HTR-8/SVneo (cell line): Measurements from ENCODE around the gene ZNF101.

Experiments
- DNase-seq: peaks from one replicate; pipeline ENCODE4 v3.0.0; 2011; ENCODE audit warnings: low spot score, mixed read lengths; ENCODE audit not compliant: insufficient read length
- FAIRE-seq: peaks from 2 replicates; lab custom pipeline; 2011; peaks lifted over from hg19 to GRCh38; lab: Jason Lieb, UNC

ZNF101 gene

GRCh38 chr19:19637523-19638251 is 31.0 kb upstream of the ZNF101 start:
- FAIRE-seq (no peak), DNase-seq (no peak)

DNA sequence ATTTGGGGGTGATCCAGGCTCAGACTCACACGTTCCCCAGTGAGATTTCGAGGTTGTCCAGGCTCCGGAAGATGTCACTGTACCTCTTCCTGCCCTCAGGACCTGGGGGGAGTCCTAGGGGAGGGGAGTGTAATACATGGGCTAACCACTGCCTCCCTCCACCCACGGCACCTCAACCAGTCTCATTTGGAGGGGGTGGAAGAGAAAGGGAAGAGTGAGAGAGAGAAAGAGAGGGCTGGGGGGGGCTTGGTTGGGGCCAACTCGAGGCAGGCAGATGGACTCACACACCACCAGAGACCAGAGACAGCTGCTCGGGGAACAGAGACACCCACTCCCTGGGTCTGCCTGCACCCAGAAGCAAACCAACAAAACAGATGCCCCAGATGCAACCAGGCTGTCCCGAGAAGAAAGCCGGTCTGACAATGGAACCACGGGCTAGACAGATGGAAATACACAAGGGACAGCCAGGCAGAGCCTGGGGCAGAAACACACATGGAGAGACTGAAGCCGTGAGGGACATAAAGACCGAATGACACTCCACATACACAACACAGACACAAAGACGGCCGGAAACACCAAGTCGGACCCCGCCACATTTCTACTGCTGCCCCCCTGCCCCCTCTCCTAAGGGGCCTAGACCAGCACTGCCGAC is 26.0 kb upstream of the ZNF101 start:
- DNase-seq (no peak), FAIRE-seq (no peak)

DNA sequence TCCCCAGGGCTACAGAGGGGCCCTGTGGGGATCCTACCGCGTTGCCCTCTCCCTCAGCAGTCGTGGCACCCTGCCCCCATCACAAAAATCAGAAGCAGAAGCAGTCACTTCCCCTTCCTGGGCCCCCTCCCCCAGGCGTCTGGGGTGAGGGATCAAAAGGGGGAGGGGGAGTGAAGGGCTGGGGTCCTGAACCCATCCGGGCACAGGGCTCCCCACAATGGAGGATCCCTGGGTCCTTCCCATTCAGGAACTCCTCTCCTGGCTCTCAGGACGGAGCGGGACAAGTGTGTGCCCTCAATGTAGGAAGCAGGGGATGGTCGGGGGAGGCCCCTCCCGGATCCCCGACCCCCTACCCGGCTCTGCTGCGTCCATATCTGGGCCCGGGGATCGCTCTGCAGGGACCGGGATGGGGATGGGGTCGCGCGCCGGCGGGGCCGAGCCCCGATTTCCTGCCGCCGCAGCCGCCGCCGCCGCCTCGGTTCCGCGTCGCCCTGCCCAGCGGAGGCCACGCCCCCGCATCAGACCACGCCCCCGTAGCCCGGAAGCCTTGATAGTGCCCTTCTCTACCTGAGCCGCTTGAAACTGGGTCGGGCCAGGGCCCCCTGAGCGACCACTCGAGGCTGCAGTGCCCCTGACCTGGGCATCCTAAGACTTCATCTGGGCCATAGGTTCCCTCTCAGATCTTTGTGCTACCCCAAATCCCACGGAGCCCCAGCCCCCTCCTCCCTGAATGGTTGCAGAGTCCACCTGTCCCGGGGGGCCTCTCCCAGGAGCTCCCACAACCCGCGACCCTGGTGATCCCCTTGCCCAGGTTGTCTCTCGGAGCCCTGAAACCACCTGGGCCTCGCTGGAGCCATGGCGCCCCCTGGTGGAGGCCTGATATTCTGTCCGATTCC is 25.2 kb upstream of the ZNF101 start, which contains the start of gene GMIP:
Gene GMIP (minus strand): TSS at position 500 of the 896 bp plus-strand sequence. CDS start 128 bp downstream, at position 372.
- FAIRE-seq (peak; percentile 88), DNase-seq (peak; percentile 84)

GRCh38 chr19:19644054-19644388 is 24.6 kb upstream of the ZNF101 start:
- FAIRE-seq (no peak), DNase-seq (no peak)

DNA sequence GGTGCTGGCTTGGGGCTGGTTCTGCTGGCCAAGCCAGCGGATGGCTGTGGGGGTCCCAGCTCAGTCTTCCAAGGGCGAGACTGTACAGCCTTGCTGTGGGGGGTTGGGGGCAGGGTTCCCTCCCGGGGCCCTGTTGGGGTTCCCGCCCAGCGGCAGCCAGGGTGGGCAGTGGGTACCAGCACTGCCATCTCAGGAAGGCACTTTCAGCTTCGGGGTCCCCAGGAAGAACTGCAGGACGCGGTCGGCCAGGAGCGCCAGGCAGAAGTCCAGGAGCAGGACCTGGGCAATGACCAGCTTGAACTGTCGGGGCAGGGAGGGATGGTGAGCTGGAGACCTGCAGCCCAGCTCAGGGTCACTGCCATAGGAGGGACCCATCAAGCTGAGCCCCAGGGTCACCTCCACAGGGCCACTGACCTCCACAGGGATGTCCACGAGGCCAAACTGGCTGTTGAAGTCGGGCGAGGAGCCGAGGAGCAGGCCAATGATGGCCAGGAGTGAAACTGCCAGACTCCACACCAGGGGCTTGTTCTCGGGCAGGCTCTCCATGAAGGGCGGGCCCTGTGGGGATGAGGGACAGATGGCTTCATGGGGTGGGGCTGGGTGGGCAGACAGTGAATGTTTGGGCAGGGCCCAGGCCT is 23.3 kb upstream of the ZNF101 start:
- FAIRE-seq = no peak
- no peak for DNase-seq

- FAIRE-seq = no peak
- no peak for DNase-seq
Measured at GRCh38 chr19:19647037-19647835, 21.4 kb upstream of the ZNF101 start.

DNA sequence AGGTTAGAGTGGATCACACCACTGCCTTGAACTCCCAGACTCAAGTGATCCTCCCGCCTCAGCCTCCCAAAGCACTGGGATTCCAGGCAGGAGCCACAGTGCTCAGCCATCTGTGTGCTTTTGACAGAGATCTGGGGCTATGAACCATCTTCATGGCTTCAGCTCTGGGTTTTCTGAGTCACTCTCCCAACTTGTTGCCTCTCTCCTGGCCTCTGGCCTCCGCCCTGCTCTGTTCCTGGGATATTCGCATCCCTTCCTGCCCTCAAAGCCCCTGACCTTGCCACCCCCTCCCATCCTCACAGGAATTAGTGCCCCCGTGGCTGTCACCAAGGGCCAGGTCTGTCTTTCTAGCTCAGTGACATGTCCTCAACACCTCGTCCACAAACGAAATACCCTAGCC is 19.5 kb upstream of the ZNF101 start:
- DNase-seq = no peak
- no peak for FAIRE-seq

- FAIRE-seq = no peak
- DNase-seq = no peak
Measured at GRCh38 chr19:19649580-19649995, 19.1 kb upstream of the ZNF101 start.

GRCh38 chr19:19650331-19650730 is 18.3 kb upstream of the ZNF101 start:
- no peak for FAIRE-seq

GRCh38 chr19:19651076-19651475 is 17.6 kb upstream of the ZNF101 start:
- DNase-seq = no peak
- FAIRE-seq = no peak

More at GRCh38 chr19:19650331-19650730, 18.3 kb upstream of the ZNF101 start:
- no peak for DNase-seq

- FAIRE-seq (no peak), DNase-seq (no peak)
Measured at GRCh38 chr19:19652482-19653295, 15.9 kb upstream of the ZNF101 start.

- no peak for FAIRE-seq
- DNase-seq = no peak
Measured at GRCh38 chr19:19653597-19654147, 15.0 kb upstream of the ZNF101 start.

DNA sequence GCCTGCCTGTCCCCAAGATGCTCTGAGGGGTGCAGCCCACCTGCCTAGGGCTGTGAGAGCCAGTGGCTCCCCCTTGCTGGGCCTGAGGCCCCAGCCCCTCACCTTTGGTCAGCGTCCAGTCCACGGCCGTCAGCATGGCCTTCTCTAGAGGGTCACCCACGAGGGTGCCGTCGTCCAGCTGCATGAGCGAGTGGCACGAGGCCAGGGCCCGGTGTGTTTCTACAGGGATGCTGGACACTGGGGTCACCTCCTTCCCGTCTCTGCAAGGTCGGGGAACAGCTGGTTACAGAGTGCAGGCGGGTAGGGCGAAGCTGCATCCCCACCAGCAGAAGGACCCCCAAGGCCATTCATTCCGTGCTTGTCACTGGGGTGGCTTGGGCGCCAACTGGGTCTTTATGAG is 14.2 kb upstream of the ZNF101 start:
- FAIRE-seq = no peak

GRCh38 chr19:19655051-19655594 is 13.5 kb upstream of the ZNF101 start:
- FAIRE-seq = no peak

More for the DNA sequence above, 14.2 kb upstream of the ZNF101 start:
- DNase-seq = no peak

DNA sequence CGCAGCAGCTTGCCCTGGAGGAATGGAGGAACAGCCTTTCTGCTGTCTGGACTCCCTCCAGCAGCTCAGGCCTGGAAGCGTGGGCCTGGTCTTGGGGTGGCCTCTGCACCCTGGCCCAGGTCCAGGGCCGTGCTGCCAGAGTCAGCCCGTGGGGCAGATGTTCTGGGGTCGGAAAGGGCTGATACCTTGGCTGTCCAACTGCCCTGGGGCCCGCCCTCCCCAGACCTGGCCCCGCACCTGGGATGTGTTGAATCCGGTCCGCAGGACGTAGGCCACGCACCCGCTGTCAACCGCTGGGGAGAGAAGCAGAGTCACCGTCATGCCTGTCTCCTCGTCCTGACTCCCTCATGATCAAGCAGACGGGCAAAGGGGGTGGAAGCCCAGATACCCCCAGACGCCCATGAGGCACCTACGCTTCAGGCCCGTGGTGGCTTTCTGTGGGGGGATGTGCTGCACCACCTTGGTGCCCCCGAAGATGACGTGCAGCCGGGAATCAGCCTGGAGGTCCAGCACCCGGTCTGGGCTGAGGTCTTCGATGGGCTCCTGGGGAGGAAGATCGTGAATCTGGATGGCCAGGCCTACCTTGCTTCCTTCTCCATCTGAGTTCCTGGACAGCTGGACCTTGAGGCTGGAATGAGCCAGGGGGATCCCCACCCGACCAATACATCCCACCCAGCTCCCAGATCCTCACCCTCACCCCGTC is 12.8 kb upstream of the ZNF101 start:
- DNase-seq (no peak), FAIRE-seq (no peak)

More at GRCh38 chr19:19655051-19655594, 13.5 kb upstream of the ZNF101 start:
- no peak for DNase-seq

GRCh38 chr19:19656451-19657396 is 11.9 kb upstream of the ZNF101 start:
- DNase-seq = no peak
- peak; percentile 52 for FAIRE-seq
